HepG2 (cell line): ENCODE measurements around the gene B4GALT2. TPM values are rescaled to one million over a fixed set of nuclear protein-coding genes. Genes with fewer than 3 reads are reported as not detected.
A peak's percentile ranks its signal among the peaks of the same experiment; 100 is the strongest.

Experiments used
- ATAC-seq: fragments of 200-7000 bp; cut with Tn5 transposase; 3 replicates; pipeline ENCODE4 v1.9.1; 2020; ENCODE audit warnings: mild to moderate bottlenecking, moderate library complexity
- BruUV-seq: library from RNA; stranded (reverse); fragments of 400-500 nt; replicated peaks from 2 replicates; lab custom pipeline; 2021; lab: Mats Ljungman, UMichigan
- CTCF ChIA-PET: fragments of 300-600 bp; formaldehyde crosslinking; extraction: SDS; loops from one replicate; lab custom pipeline; 2021; ENCODE audit warnings: low total read pairs, inconsistent platforms, low intra/inter-chr PET ratio; lab: Yijun Ruan, JAX
- POLR2A ChIA-PET: fragments of 350-600 bp; sonication (Branson Sonifier 250); formaldehyde crosslinking; loops from one replicate; lab custom pipeline; 2020; ENCODE audit warnings: antibody characterized with exemption, inconsistent platforms; lab: Yijun Ruan, JAX
- DNase-seq: peaks from one replicate; pipeline ENCODE4 v3.0.0-alpha.2; 2015; ENCODE audit warnings: low spot score
- FAIRE-seq: peaks from 3 replicates; lab custom pipeline; 2011; peaks lifted over from hg19 to GRCh38; lab: Jason Lieb, UNC
- H2AFZ ChIP-seq: one replicate; pipeline ENCODE4 v1.6.1; 2011; ENCODE audit warnings: low read length, inconsistent platforms
- H3K27ac ChIP-seq: fragments of 300-600 bp; 3 replicates; pipeline ENCODE4 v1.8.0; 2011; ENCODE audit warnings: mixed run types, mild to moderate bottlenecking, mixed read lengths, low read length, inconsistent platforms; ENCODE audit not compliant: insufficient read depth; ENCODE audit errors: extremely low read length
- H3K27me3 ChIP-seq, 2 experiments: fragments of 200-600 bp in 1 of 2; 2 replicates in 1 of 2; 3 replicates in 1 of 2; pipeline versions ENCODE4 v1.6.0 to v1.8.0; 2011; ENCODE audit warnings: low read length in 2 of 2, mild to moderate bottlenecking in 2 of 2, moderate library complexity in 2 of 2, inconsistent platforms in 1 of 2; ENCODE audit not compliant: insufficient read depth in 2 of 2, control insufficient read depth in 1 of 2
- H3K36me3 ChIP-seq, 2 experiments: fragments of 200-600 bp in 1 of 2; replicated peaks in 1 of 2; 2 replicates in 1 of 2; 3 replicates in 1 of 2; pipeline versions ENCODE4 v1.5.1 to v1.8.0; 2011; ENCODE audit warnings: low read length in 2 of 2, inconsistent platforms in 1 of 2; ENCODE audit not compliant: insufficient read depth in 2 of 2, control insufficient read depth in 1 of 2
- H3K4me1 ChIP-seq: 2 replicates; pipeline ENCODE4 v1.5.1; 2012; ENCODE audit warnings: low read length, inconsistent platforms; ENCODE audit not compliant: insufficient read depth
- H3K4me2 ChIP-seq: 2 replicates; pipeline ENCODE4 v1.6.0; 2011; ENCODE audit warnings: low read depth, low read length, inconsistent platforms
- H3K4me3 ChIP-seq, 3 experiments: fragments of 200-600 bp in 1 of 3; sonication (generic), shearing (Covaris generic) in 1 of 3; replicated peaks in 1 of 3; 2 replicates each; pipeline ENCODE4 v1.5.1; 2011 to 2016; ENCODE audit warnings: low read length in 3 of 3, inconsistent platforms in 2 of 3, low read depth in 2 of 3, mild to moderate bottlenecking in 2 of 3, control low read depth in 1 of 3, mixed read lengths in 1 of 3; ENCODE audit not compliant: insufficient read depth in 1 of 3
- H3K79me2 ChIP-seq: one replicate; pipeline ENCODE4 v1.6.1; 2011; ENCODE audit warnings: low read length, inconsistent platforms; ENCODE audit not compliant: insufficient read depth
- H3K9ac ChIP-seq: 2 replicates; pipeline ENCODE4 v1.6.0; 2011; ENCODE audit warnings: mild to moderate bottlenecking, low read depth, low read length, inconsistent platforms; ENCODE audit not compliant: insufficient read depth
- H3K9me3 ChIP-seq: 2 replicates; pipeline ENCODE4 v1.5.1; 2012; ENCODE audit warnings: mild to moderate bottlenecking, low read length
- H4K20me1 ChIP-seq: 2 replicates; pipeline ENCODE4 v1.6.0; 2011; ENCODE audit warnings: inconsistent platforms, mild to moderate bottlenecking, low read length, moderate library complexity; ENCODE audit not compliant: insufficient read depth
- AGO2 ChIP-seq: fragments of 200-400 bp; formaldehyde crosslinking; optimal IDR thresholded peaks from 2 replicates; pipeline ENCODE3; 2017; ENCODE audit warnings: mild to moderate bottlenecking, low read depth, low read length, moderate library complexity
- FOSL2 ChIP-seq: sonication (generic); formaldehyde crosslinking; IDR thresholded peaks from 2 replicates; pipeline ENCODE4 v1.4.0; 2020; ENCODE audit warnings: missing genetic modification reagents
- GABPB1 ChIP-seq: IDR thresholded peaks from 2 replicates; pipeline ENCODE4 v1.6.1; 2016; ENCODE audit warnings: mild to moderate bottlenecking, missing genetic modification reagents, moderate library complexity, missing compliant biosample characterization
- LCORL ChIP-seq, 2 experiments: fragments of 450-650 bp in 1 of 2; sonication (generic) in 1 of 2; formaldehyde crosslinking in 1 of 2; IDR thresholded peaks; 2 replicates each; pipeline versions ENCODE4 v1.5.0 to v1.6.1; 2017 to 2020; ENCODE audit warnings: antibody characterized with exemption in 1 of 2, missing genetic modification reagents in 1 of 2
- MAF1 ChIP-seq: sonication (generic); formaldehyde crosslinking; IDR thresholded peaks from 2 replicates; pipeline ENCODE4 v1.5.0; 2020; ENCODE audit warnings: missing genetic modification reagents, borderline replicate concordance
- MAZ ChIP-seq, 2 experiments: sonication (generic) in 1 of 2; formaldehyde crosslinking in 1 of 2; IDR thresholded peaks; 2 replicates each; pipeline versions ENCODE4 v1.5.0 to v1.6.1; 2012 to 2020; ENCODE audit warnings: low read depth in 2 of 2, mild to moderate bottlenecking in 2 of 2, borderline replicate concordance in 1 of 2, improper control_type of control experiment in 1 of 2, low read length in 1 of 2, missing genetic modification reagents in 1 of 2, moderate library complexity in 1 of 2
- PHF20 ChIP-seq: sonication (generic); formaldehyde crosslinking; IDR thresholded peaks from 2 replicates; pipeline ENCODE4 v1.5.0; 2020; ENCODE audit warnings: mild to moderate bottlenecking, missing genetic modification reagents
- PTBP1 ChIP-seq: fragments of 200-400 bp; formaldehyde crosslinking; IDR thresholded peaks from 2 replicates; pipeline ENCODE4 v1.6.1; 2018; ENCODE audit warnings: low read length, low read depth; ENCODE audit not compliant: poor library complexity, severe bottlenecking
- REPIN1 ChIP-seq: sonication (generic); formaldehyde crosslinking; IDR thresholded peaks from 2 replicates; pipeline ENCODE4 v1.8.0; 2022; ENCODE audit warnings: missing genetic modification reagents, low read depth, mild to moderate bottlenecking, borderline replicate concordance
- SMAD3 ChIP-seq: sonication (generic); formaldehyde crosslinking; IDR thresholded peaks from 2 replicates; pipeline ENCODE4 v1.4.0; 2020; ENCODE audit warnings: missing genetic modification reagents
- SMC3 ChIP-seq: IDR thresholded peaks from 2 replicates; pipeline ENCODE4 v1.6.1; 2011; ENCODE audit warnings: low read length, improper control_type of control experiment
- SRY ChIP-seq: sonication (generic); formaldehyde crosslinking; IDR thresholded peaks from 2 replicates; pipeline ENCODE4 v1.8.0; 2022; ENCODE audit warnings: mild to moderate bottlenecking, missing genetic modification reagents
- STAG1 ChIP-seq: sonication (generic); formaldehyde crosslinking; IDR thresholded peaks from 2 replicates; pipeline ENCODE4 v1.4.0; 2020; ENCODE audit warnings: missing genetic modification reagents
- ZBTB7A ChIP-seq: sonication (generic); formaldehyde crosslinking; IDR thresholded peaks from 2 replicates; pipeline ENCODE4 v1.8.0; 2022; ENCODE audit warnings: mild to moderate bottlenecking, missing genetic modification reagents
- ZFAT ChIP-seq: sonication (generic); formaldehyde crosslinking; conservative IDR thresholded peaks from 2 replicates; pipeline ENCODE4 v1.8.1; 2023; ENCODE audit warnings: missing genetic modification reagents, inconsistent platforms
- ZNF17 ChIP-seq: sonication (generic); formaldehyde crosslinking; IDR thresholded peaks from 2 replicates; pipeline ENCODE4 v1.5.0; 2020; ENCODE audit warnings: mild to moderate bottlenecking, missing genetic modification reagents
- ZNF878 ChIP-seq: sonication (generic); formaldehyde crosslinking; IDR thresholded peaks from 2 replicates; pipeline ENCODE4 v1.8.1; 2023; ENCODE audit warnings: mild to moderate bottlenecking, missing genetic modification reagents, moderate library complexity
- ZSCAN30 ChIP-seq: sonication (generic); formaldehyde crosslinking; IDR thresholded peaks from 2 replicates; pipeline ENCODE4 v1.5.0; 2020; ENCODE audit warnings: mild to moderate bottlenecking, missing genetic modification reagents
- WGBS: methylation state at CpG from one replicate; pipeline ENCODE4 v1.1.6; 2017; ENCODE audit warnings: low lambda C conversion rate; 5-methylcytosine and 5-hydroxymethylcytosine counted together
- in situ Hi-C: cut with HindIII; loops from 2 replicates; pipeline ENCODE4 v1.10.0; 2017; ENCODE audit warnings: low pct_unique_long_range_greater_than_20kb; ENCODE audit not compliant: extremely low pct_ligation_motif_present
- intact Hi-C: fragments of 100-400 bp; cut with micrococcal nuclease; formaldehyde crosslinking; loops from one replicate; pipeline ENCODE4 v1.10.0; 2022; ENCODE audit not compliant: unreplicated experiment
- polyA plus RNA-seq, 8 experiments: library from polyadenylated mRNA; depleted of rRNA in 3 of 8; stranded (reverse) in 7 of 8; unstranded in 1 of 8; fragments of >200 nt; fragmentation: Illumina TruSeq in 4 of 8; extraction: Trizol in 4 of 8; gene quantifications; 2 replicates each; pipeline versions ENCODE4 v1.2.1 to v1.2.3, GENCODE V29; 2011 to 2016; ENCODE audit warnings: low read depth in 4 of 8, missing spikeins in 1 of 8, mixed read lengths in 1 of 8; ENCODE audit not compliant: insufficient read depth in 1 of 8
- total RNA-seq, 5 experiments: library from RNA; depleted of rRNA; stranded (reverse); fragments of >200 nt; fragmentation: Illumina TruSeq; extraction: Trizol; gene quantifications; 2 replicates each; pipeline ENCODE4 v1.2.3, GENCODE V29; 2016; ENCODE audit warnings: low read depth in 1 of 5
- TF ChIP-seq, protein P1 (sequence below): sonication (generic); formaldehyde crosslinking; IDR thresholded peaks from 2 replicates; pipeline ENCODE4 v1.8.1; 2023; ENCODE audit warnings: mild to moderate bottlenecking, missing genetic modification reagents, borderline replicate concordance
- TF ChIP-seq, protein P2 (sequence below): sonication (generic); formaldehyde crosslinking; IDR thresholded peaks from 2 replicates; pipeline ENCODE4 v1.4.0; 2020; ENCODE audit warnings: mild to moderate bottlenecking, missing genetic modification reagents
- TF ChIP-seq, protein P3 (sequence below): sonication (generic); formaldehyde crosslinking; IDR thresholded peaks from 2 replicates; pipeline ENCODE4 v1.8.0; 2022; ENCODE audit warnings: mild to moderate bottlenecking, missing genetic modification reagents, moderate library complexity

Gene B4GALT2
- total and polyA plus RNA-seq, 2 of the 13 experiments (the other 11 are each of a cell fraction or from before 2014, with no cell fraction given) = 41.9 to 78.0 TPM

GRCh38 chr1:43934101-43934985, 44.7 kb upstream of the B4GALT2 start:
- FAIRE-seq (peak; percentile 83), ATAC-seq (peak; percentile 68), DNase-seq (peak; percentile 65)
- H4K20me1 ChIP-seq = 0 out of 2 replicates have a peak, but pooled peaks cover 2% of the 10 kb centered on the region
- no peak overlapping the region for H3K27ac ChIP-seq
- H3K4me2 ChIP-seq = peak overlapping the region; percentile 99
- intact Hi-C loops (loop anchor here (1.0 to 10.0 kb wide), 3 partner anchors 100 to 405 kb away; partner anchors contain the start of gene SLC6A9), in situ Hi-C loops (loop anchor here (5.0 kb wide), 2 partner anchors 177 to 407 kb away; no protein-coding TSS in a partner anchor)
- ChIA-PET POLR2A (interaction anchor here (0.5 to 4.3 kb wide), 8 partner anchors 9 to 900 kb away, joined by 3 to 38 read pairs (median 6); partner anchors contain the start of genes ATP6V0B, IPO13, SLC6A9 and ST3GAL3), CTCF (interaction anchor here (4.6 kb wide), 1 partner anchor 171 kb away, joined by 44 read pairs; no protein-coding TSS in a partner anchor)
- WGBS = 27% methylated on average over 10 of the region's 13 CpGs
- H3K4me1 ChIP-seq = peaks cover 39% of the 10 kb centered on the region
- H3K9me3 ChIP-seq = no peaks in the 10 kb centered on the region
- H2AFZ ChIP-seq = no peak overlapping the region
- H3K4me3 ChIP-seq = peak overlapping the region in 2 of 3 experiments; percentile 39 to 84; a peak in 2 of 6 replicates
- BruUV-seq = no TSS peak
- no peaks in the 10 kb centered on the region for H3K79me2 ChIP-seq
- no peaks in the 10 kb centered on the region for H3K27me3 ChIP-seq
- no peak overlapping the region for H3K9ac ChIP-seq
- no peaks in the 10 kb centered on the region; a peak in 1 of 5 replicates for H3K36me3 ChIP-seq
- TF ChIP-seq FOSL2 (CRISPR knock-in tag) (peak; percentile 15; the same call in 1 of the 2 replicates), ZNF878 (no peak), SMAD3 (CRISPR knock-in tag) (no peak), GABPB1 (peak; percentile 71), ZSCAN30 (no peak), PHF20 (no peak), PTBP1 (peak; percentile 14), MAF1 (CRISPR knock-in tag) (0 out of 2 replicates have a peak, but pooled peaks have one; percentile 9), REPIN1 (CRISPR knock-in tag) (0 out of 2 replicates have a peak, but pooled peaks have one; percentile 26), SMC3 (peak; percentile 72), LCORL (IDR thresholded peaks at IDR 0.05) (no peak), LCORL (CRISPR knock-in tag; IDR thresholded peaks at IDR 0.05) (0 out of 2 replicates have a peak, but pooled peaks have one; percentile 24), MAZ (IDR thresholded peaks at IDR 0.05; ENCODE audit: borderline replicate concordance, low read depth, low read length) (peak; percentile 30; the same call in 1 of the 2 replicates), MAZ (CRISPR knock-in tag; IDR thresholded peaks at IDR 0.05; ENCODE audit: low read depth) (no peak), AGO2 (peak; percentile 4), ZNF17 (no peak), STAG1 (CRISPR knock-in tag) (peak; percentile 70), ZFAT (CRISPR knock-in tag) (no peak), ZBTB7A (CRISPR knock-in tag) (0 out of 2 replicates have a peak, but pooled peaks have one; percentile 28), SRY (CRISPR knock-in tag) (0 out of 2 replicates have a peak, but pooled peaks have one; percentile 6)
- TF ChIP-seq, protein P1, sequence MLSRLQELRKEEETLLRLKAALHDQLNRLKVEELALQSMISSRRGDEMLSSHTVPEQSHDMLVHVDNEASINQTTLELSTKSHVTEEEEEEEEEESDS = no peak
- TF ChIP-seq, protein P2, sequence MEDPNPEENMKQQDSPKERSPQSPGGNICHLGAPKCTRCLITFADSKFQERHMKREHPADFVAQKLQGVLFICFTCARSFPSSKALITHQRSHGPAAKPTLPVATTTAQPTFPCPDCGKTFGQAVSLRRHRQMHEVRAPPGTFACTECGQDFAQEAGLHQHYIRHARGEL (CRISPR knock-in tag) = 0 out of 2 replicates have a peak, but pooled peaks have one; percentile 54
- TF ChIP-seq, protein P3, sequence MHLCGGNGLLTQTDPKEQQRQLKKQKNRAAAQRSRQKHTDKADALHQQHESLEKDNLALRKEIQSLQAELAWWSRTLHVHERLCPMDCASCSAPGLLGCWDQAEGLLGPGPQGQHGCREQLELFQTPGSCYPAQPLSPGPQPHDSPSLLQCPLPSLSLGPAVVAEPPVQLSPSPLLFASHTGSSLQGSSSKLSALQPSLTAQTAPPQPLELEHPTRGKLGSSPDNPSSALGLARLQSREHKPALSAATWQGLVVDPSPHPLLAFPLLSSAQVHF (CRISPR knock-in tag) = no peak
